GM18867 (cell line): ENCODE measurements around the gene NR2C2AP.
"Not testable (repeated sequence)": the region's sequence is repeated elsewhere in the genome, so short reads cannot be mapped to it uniquely, and the experiment has no call there.

Experiments used
- ATAC-seq: cut with Tn5 transposase; IDR thresholded peaks from one replicate; pipeline ENCODE4 v1.9.1; 2021; ENCODE audit warnings: mild to moderate bottlenecking, moderate library complexity; ENCODE audit not compliant: unreplicated experiment

The NR2C2AP gene

GRCh38 chr19:19185853-19186740 is 17.1 kb downstream of the NR2C2AP start:
- ATAC-seq = no peak

DNA sequence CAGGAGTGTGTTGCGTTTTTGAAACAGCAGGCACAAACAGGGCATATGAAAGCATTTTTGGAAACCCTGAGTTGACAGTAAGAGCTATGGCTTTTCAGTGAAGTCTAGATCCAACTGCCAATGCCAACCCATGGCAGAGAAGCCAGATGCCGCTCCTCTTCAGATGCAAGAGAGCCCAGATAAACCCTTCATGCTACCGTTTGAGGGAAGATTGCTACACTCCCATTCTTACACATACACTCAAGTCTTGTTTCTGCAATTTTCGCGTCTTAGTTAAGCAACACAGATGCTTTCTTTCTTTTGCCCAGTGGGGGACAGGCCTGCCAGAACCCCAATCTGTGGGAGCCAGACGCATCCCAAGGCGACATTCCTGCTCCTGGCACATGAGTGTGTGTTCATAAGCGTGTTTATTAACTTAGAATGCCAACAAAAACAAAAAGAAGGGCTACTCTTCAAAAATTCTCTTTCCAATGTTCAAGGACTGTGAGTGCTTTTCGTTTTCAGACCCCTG is 21.7 kb downstream of the NR2C2AP start:
- ATAC-seq = no peak

DNA sequence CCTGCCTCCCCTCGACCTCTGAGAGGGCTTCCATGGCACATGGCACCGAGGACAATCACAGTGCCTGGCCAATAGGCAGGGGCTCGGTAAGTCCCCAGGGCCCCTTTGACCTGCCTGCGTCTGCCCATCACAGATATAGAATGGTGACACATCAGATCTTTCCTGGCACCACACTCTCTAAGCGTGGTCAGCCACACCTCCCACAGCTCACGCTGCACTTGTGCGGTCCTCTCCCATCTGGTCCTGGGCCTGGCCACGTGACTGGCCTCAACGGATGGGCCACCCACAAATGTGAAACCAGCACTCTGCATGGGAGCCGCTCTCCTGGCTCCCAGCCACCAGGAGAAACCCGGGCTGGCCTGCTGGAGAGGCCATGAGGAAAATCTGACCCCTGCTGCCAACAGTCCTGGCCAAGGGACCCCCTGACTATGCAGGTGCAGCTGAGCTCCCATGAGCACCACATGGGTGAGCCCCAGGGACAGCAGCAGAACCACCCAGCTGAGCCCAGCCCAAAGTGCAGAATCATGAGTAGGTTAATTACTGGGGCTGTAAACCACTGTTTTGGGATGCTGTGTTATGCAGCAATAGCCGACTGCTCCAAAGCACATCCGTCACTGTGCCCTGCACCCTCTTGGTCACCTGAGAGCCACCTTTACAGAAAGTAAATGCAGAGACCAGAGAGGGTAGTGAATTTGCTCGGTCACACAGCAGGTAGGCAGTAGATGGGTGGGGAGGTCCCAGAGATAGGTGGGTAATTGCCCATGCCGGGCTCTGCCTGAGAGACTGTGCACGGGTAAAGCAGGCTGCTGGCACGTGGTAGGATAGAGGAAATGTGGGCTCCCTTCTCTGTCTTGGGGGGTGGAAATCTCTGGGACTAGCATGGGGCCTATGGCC is 23.4 kb downstream of the NR2C2AP start:
- no peak for ATAC-seq

- ATAC-seq = no peak
These were observed 26.3 kb downstream of the NR2C2AP start for GRCh38 chr19:19176950-19177349.

DNA sequence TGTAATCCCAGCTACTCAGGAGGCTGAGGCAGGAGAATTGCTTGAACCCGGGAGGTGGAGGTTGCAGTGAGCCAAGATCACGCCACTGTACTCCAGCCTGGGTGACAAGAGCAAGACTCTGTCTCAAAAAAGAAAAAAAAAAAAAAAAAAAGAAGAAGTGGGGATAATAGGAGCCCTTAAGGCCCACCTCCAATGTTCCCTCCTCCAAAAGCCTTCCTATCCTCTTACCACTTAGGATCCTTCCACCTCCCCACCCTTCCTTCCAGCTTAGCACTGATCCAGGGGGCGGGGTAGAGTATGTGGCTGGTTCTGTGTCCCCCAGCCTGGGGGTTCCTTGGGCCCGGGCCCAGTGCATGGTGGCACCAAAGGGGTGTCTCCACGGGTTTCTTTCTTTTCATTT is 30.0 kb downstream of the NR2C2AP start:
- not testable (repeated sequence) for ATAC-seq

- no peak for ATAC-seq
These were observed 31.2 kb downstream of the NR2C2AP start for GRCh38 chr19:19171821-19172532.

- no peak for ATAC-seq
These were observed 32.1 kb downstream of the NR2C2AP start for GRCh38 chr19:19170873-19171672.

- peak; percentile 85 for ATAC-seq
These were observed 33.0 kb downstream of the NR2C2AP start, which contains the start of gene MEF2B for GRCh38 chr19:19170053-19170872. Gene MEF2B, minus strand, starts transcription at chr19:19170263. Its CDS starts 19,528 bp downstream, at chr19:19150735.

DNA sequence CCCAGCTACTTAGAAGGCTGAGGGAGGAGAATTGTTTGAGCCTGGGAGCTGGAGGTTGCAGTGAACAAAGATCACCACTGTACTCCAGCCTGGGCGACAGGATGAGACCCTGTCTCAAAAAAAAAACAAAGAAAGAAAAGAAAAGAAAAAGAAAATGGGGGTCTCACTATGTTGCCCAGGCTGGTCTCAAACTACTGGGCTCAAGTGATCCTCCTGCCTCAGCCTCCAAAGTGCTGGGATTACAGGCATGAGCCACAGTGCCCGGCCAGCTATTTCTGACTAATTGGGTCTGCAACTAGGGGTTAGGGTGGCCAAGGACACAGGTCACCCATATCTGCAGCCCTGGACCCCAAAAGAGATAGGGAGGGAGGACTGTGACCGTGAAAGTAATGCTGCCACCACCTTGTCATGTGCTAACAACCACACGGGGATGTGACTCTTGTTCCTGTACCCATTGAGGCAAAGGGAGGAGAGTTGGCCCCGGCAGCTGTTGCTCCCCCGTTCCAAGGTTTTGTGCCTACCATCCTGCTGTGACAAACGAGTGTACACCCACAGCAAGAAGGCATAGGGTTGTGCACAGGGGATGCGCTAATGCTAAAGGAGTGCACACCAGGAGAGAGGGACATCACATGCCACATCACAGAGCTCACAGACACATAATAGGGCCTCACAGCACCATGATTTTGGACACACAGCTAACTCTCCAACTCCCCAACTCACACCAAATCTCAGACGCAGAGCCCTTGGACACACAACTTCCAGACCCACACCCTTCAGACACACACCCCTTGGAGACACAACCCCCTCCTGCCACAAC is 33.8 kb downstream of the NR2C2AP start:
- no peak for ATAC-seq

- no peak for ATAC-seq
These were observed 35.6 kb downstream of the NR2C2AP start for GRCh38 chr19:19167612-19168011.

DNA sequence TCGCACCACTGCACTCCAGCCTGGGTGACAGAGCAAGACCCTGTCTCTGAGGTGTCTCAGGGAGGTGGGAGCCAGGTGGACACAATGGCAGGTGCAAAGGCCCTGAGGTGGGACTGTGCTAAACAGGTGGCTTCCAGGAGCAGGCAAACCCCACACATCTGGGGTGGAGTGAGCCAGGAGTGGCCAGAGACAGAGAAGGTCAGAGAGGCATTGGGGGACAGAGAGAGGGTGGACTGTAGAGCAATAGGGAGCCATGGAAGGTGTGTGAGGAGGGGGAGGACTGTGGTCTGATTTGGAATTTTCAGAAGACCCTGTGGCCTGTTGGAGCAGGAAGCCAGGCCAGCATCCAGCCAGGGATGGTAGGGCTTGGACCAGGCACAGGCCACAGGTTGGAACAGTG is 37.8 kb downstream of the NR2C2AP start:
- no peak for ATAC-seq

DNA sequence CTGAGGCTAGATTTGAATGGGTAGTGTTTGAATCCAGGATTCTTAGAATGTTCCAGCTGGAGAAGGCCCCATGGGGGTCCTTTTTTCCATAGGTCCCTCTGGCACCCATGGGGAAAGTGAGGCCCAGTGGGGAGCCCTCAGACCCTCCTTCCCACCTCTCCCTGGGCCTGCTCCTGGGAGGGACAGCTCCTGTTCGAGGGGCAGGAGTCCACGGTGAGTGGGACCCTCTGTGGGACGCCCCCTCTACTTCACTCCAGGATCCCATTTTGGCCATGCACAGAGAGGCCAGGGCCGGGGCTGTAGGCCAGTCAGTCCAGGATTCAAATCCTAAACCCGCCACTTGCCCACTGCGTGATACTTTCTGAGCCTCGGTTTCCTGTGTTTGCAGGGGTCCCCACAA is 40.7 kb downstream of the NR2C2AP start:
- no peak for ATAC-seq

DNA sequence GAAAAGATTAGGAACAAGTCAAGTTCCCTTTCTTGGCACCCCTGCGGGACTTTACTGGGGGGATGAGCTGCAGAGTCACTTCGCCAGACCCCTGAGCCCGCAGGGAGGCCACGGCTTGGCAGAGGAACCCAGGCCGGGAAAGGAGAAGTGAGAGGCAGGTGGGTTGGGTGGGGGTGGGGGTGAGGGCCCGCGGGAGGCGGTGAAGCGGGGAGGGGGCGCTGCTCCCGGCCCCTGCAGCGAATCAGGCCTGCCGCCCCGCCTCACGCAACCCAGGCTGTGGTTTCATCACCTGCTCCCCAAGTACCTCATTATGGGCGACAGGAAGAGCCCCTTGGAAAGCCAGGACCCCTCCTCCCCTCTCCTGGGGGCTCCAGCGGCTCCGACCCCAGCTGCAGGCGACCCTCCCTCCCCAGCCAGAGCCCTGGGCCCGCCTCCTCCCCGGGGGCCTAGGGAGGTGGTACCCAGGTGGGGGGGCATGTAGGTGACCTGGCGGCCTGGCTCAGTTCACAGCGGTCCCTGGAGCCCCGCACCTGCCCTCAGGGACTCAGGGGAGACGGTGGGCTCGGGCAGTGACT is 42.7 kb downstream of the NR2C2AP start:
- no peak for ATAC-seq

DNA sequence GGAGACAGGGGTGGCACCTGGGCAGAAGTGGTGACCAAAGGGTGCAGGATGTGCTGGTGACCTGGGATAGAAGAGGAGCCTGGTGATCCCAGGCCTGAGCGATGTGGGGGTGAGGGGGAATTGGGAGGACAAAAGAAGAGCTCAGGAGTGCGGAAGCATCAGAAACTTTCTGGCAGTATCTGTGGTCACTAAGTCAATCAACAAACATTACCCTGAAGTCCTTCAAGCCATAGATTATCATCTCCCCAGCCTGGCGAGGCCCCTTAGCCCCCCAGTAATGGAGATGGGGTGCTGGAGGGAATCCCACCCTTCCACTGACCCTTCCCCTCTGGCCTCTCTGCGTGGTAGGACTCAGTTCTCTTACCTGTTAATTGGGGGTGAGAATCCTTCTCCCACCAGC is 43.7 kb downstream of the NR2C2AP start:
- no peak for ATAC-seq

DNA sequence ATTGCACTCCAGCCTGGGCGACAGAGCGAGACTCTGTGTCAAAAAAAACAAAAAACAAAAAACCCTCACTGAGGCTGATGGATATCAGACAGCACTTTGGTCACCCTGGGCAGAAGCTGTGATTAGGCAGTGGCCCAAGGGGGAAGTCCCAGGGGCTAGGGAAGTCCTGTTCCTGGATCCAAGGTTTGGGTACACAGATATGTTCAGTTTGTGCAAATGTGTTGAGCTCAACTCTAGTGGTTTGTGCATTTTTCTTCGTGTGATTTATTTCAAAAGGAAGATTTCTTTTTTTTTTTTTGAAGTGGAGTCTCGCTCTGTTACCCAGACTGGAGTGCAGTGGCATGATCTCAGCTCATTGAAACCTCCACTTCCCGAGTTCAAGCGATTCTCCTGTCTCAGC is 45.4 kb downstream of the NR2C2AP start:
- no peak for ATAC-seq

DNA sequence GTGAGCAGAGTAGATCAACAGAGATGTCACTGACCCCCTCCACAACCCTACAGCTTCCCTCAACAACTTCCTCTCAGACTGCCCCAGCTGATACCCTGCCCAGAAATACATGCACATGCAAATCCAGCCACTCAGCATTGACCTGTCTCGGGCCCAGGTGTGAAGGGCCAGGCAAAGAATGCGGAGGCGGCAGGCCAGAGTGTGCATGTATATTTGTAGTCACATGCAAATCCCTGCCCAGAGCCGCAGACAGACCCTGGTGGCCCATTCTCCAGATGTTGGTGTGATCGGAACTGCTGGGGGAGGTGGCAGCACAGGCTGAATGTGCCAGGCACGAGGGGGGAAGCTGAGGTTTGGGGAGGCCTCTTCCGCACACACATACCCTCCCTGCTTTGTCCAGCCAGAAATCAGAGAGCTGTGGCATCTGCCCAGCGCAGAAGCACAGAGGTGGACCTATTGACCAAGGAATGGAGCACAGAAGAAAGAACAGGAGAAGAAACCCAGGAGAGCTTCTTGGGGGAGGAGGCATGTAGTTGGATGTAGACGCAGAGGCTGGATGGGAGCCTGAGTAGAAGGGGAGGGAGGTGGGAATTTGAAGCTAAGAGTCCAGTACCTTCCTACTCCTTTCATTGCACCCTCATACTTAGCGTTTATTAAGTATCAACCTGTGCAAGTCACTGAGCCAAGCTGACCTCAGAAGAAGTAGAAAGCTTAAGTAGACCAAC is 47.6 kb downstream of the NR2C2AP start:
- peak; percentile 83 for ATAC-seq

- no peak for ATAC-seq
These were observed 48.3 kb downstream of the NR2C2AP start for GRCh38 chr19:19154768-19155494.
